ENCODE measurements around the gene FANCM.

DNA sequence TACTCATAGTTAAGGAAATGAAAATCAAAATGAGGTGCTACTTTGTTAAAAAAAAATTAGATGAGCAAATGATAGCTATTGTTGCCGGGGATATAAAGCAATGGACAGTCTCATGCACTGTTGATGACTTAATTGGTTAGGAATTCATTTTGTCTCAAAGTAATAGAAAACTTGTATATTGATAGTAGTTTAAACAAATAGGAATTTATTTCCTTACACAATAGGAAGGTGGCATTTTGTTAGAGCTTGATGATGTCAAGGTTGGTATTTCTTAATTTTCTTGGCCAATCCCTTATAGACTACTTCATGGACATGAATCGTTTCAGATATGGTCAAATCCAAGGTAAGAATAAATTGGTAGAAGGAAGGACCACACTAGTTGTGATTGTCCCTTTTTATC, 44.0 kb upstream of the FANCM start:
- no peak for TF ChIP-seq GATA2 (IDR thresholded peaks at IDR 0.05; ENCODE audit: low read depth, low read length)
- TF ChIP-seq GATA3 (IDR thresholded peaks at IDR 0.05; ENCODE audit: low read depth, low read length): no peak
